K562 (cell line): ENCODE results near the gene AMDHD2. TPM values are rescaled to one million over a fixed set of nuclear protein-coding genes. Genes with fewer than 3 reads are reported as not detected.
A peak's percentile ranks its signal among the peaks of the same experiment; 100 is the strongest.

ENCODE experiments used
- ARHGAP35 ChIP-seq: fragments of 450-650 bp; IDR thresholded peaks from 2 replicates; pipeline ENCODE4 v1.6.1; 2018; ENCODE audit not compliant: partially characterized antibody
- CREM ChIP-seq: IDR thresholded peaks from 2 replicates; pipeline ENCODE4 v1.6.1; 2014; ENCODE audit warnings: antibody characterized with exemption, low read depth
- FOXM1 ChIP-seq, 2 experiments: fragments of 450-650 bp in 1 of 2; sonication (generic) in 1 of 2; formaldehyde crosslinking in 1 of 2; IDR thresholded peaks; 2 replicates each; pipeline versions ENCODE4 v1.6.1 to v1.9.0; 2017 to 2022; ENCODE audit warnings: low read depth in 2 of 2, mild to moderate bottlenecking in 2 of 2, missing genetic modification reagents in 1 of 2, moderate library complexity in 1 of 2
- GATA2 ChIP-seq: sonication (generic); formaldehyde crosslinking; IDR thresholded peaks from 2 replicates; pipeline ENCODE4 v1.4.0; 2020; ENCODE audit warnings: mild to moderate bottlenecking, missing genetic modification reagents
- LEF1 ChIP-seq: fragments of 450-650 bp; IDR thresholded peaks from 2 replicates; pipeline ENCODE4 v1.6.1; 2016; ENCODE audit warnings: mild to moderate bottlenecking
- MCM2 ChIP-seq: fragments of 450-650 bp; IDR thresholded peaks from 2 replicates; pipeline ENCODE4 v1.6.1; 2017; ENCODE audit warnings: low read depth, mild to moderate bottlenecking
- MIER1 ChIP-seq: fragments of 450-650 bp; IDR thresholded peaks from 2 replicates; pipeline ENCODE4 v1.6.1; 2016; ENCODE audit warnings: antibody characterized with exemption, mild to moderate bottlenecking, low read depth
- STAT5A ChIP-seq: IDR thresholded peaks from 2 replicates; pipeline ENCODE4 v1.6.1; 2012; ENCODE audit warnings: low read length, inconsistent platforms, borderline replicate concordance
- U2AF2 ChIP-seq: fragments of 200-400 bp; formaldehyde crosslinking; optimal IDR thresholded peaks from 2 replicates; pipeline ENCODE3; 2017; ENCODE audit warnings: low read depth, mild to moderate bottlenecking, low read length
- VEZF1 ChIP-seq: fragments of 200-800 bp; sonication (Bioruptor generic); IDR thresholded peaks from 2 replicates; pipeline ENCODE4 v1.6.1; 2017; ENCODE audit warnings: missing genetic modification characterization, missing compliant biosample characterization
- ZBTB7A ChIP-seq: IDR thresholded peaks from 2 replicates; pipeline ENCODE4 v1.6.1; 2011; ENCODE audit warnings: low read depth, mild to moderate bottlenecking, low read length, moderate library complexity, borderline replicate concordance; ENCODE audit not compliant: control insufficient read depth
- ZNF263 ChIP-seq: sonication (generic); formaldehyde crosslinking; IDR thresholded peaks from 2 replicates; pipeline ENCODE4 v1.8.0; 2022; ENCODE audit warnings: mild to moderate bottlenecking, missing genetic modification reagents, borderline replicate concordance
- ZNF354B ChIP-seq: fragments of 250-450 bp; sonication (Bioruptor Pico); IDR thresholded peaks from 2 replicates; pipeline ENCODE4 v1.4.0; 2020
- ZNF740 ChIP-seq, 3 experiments: fragments of 200-800 bp in 1 of 3; sonication (Bioruptor generic) in 1 of 3; sonication (generic) in 1 of 3; formaldehyde crosslinking in 1 of 3; IDR thresholded peaks; 2 replicates each; pipeline versions ENCODE4 v1.6.1 to v1.8.0; 2016 to 2022; ENCODE audit warnings: mild to moderate bottlenecking in 2 of 3, missing compliant biosample characterization in 2 of 3, missing genetic modification characterization in 2 of 3, missing genetic modification reagents in 1 of 3
- polyA plus RNA-seq, 8 experiments: library from polyadenylated mRNA; depleted of rRNA in 4 of 8; stranded (reverse) in 5 of 8; unstranded in 3 of 8; fragments of >200 nt; fragmentation: Nextera tagmentation in 2 of 8; fragmentation: Illumina TruSeq in 1 of 8; extraction: Ambion mirVana in 2 of 8; extraction: Trizol in 1 of 8; gene quantifications; 2 replicates each; pipeline versions ENCODE4 v1.2.1 to v1.2.3, GENCODE V29; 2011 to 2014; ENCODE audit warnings: inconsistent platforms in 1 of 8, missing spikeins in 1 of 8
- total RNA-seq, 7 experiments: library from RNA; depleted of rRNA in 6 of 7; stranded (reverse); fragments of >200 nt in 6 of 7; fragmentation: Illumina TruSeq in 2 of 7; extraction: Trizol in 2 of 7; gene quantifications; 2 replicates each; pipeline versions ENCODE4 v1.2.1 to v1.2.3, GENCODE V29; 2011 to 2021; ENCODE audit warnings: low replicate concordance in 1 of 7
- TF ChIP-seq, protein P1 (sequence below), 2 experiments: fragments of 450-650 bp; conservative IDR thresholded peaks; 2 replicates each; pipeline ENCODE4 v1.6.1; 2017; ENCODE audit warnings: mild to moderate bottlenecking in 2 of 2, moderate library complexity in 2 of 2
- TF ChIP-seq, protein P2 (sequence below), 2 experiments: fragments of 200-800 bp in 1 of 2; sonication (Bioruptor generic) in 1 of 2; sonication (generic) in 1 of 2; formaldehyde crosslinking in 1 of 2; IDR thresholded peaks in 1 of 2; conservative IDR thresholded peaks in 1 of 2; 2 replicates each; pipeline versions ENCODE4 v1.5.0 to v1.6.1; 2016 to 2020; ENCODE audit warnings: missing compliant biosample characterization in 1 of 2, missing genetic modification characterization in 1 of 2, missing genetic modification reagents in 1 of 2
- TF ChIP-seq, protein P3 (sequence below): sonication (generic); formaldehyde crosslinking; IDR thresholded peaks from 2 replicates; pipeline ENCODE4 v1.9.0; 2022; ENCODE audit warnings: mild to moderate bottlenecking, missing genetic modification reagents

AMDHD2 gene
- total and polyA plus RNA-seq, 9 of the 15 experiments (the other 6 are each of a cell fraction or from before 2014, with no cell fraction given): 0.38 to 56.9 (median 18.3) TPM; not detected in 1

- no peak for TF ChIP-seq GATA2 (CRISPR knock-in tag)
- no peak for TF ChIP-seq ZNF354B (CRISPR knock-in tag)
- no peak for TF ChIP-seq U2AF2
- TF ChIP-seq CREM: no peak
- TF ChIP-seq ZNF263 (CRISPR knock-in tag): no peak
- TF ChIP-seq, protein P1, sequence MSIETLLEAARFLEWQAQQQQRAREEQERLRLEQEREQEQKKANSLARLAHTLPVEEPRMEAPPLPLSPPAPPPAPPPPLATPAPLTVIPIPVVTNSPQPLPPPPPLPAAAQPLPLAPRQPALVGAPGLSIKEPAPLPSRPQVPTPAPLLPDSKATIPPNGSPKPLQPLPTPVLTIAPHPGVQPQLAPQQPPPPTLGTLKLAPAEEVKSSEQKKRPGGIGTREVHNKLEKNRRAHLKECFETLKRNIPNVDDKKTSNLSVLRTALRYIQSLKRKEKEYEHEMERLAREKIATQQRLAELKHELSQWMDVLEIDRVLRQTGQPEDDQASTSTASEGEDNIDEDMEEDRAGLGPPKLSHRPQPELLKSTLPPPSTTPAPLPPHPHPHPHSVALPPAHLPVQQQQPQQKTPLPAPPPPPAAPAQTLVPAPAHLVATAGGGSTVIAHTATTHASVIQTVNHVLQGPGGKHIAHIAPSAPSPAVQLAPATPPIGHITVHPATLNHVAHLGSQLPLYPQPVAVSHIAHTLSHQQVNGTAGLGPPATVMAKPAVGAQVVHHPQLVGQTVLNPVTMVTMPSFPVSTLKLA (conservative IDR thresholded peaks at IDR 0.05): no peak
- TF ChIP-seq, protein P2, sequence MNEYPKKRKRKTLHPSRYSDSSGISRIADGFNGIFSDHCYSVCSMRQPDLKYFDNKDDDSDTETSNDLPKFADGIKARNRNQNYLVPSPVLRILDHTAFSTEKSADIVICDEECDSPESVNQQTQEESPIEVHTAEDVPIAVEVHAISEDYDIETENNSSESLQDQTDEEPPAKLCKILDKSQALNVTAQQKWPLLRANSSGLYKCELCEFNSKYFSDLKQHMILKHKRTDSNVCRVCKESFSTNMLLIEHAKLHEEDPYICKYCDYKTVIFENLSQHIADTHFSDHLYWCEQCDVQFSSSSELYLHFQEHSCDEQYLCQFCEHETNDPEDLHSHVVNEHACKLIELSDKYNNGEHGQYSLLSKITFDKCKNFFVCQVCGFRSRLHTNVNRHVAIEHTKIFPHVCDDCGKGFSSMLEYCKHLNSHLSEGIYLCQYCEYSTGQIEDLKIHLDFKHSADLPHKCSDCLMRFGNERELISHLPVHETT (CRISPR knock-in tag; conservative IDR thresholded peaks at IDR 0.05 in 1 of 2, IDR thresholded peaks at IDR 0.05 in 1 of 2): peak in 1 of 2 experiments; percentile 48; a peak in 1 of 4 replicates
- TF ChIP-seq FOXM1 (IDR thresholded peaks at IDR 0.05; ENCODE audit: low read depth): no peak
- no peak for TF ChIP-seq FOXM1 (CRISPR knock-in tag; IDR thresholded peaks at IDR 0.05; ENCODE audit: low read depth)
- peak; percentile 25; the same call in 1 of the 2 replicates for TF ChIP-seq ZBTB7A
- no peak for TF ChIP-seq MCM2
- no peak for TF ChIP-seq MIER1
- TF ChIP-seq ZNF740 (CRISPR knock-in tag; IDR thresholded peaks at IDR 0.05): no peak
- TF ChIP-seq ZNF740 (tag; IDR thresholded peaks at IDR 0.05): no peak
- TF ChIP-seq VEZF1 (CRISPR knock-in tag): peak; percentile 58
- no peak for TF ChIP-seq STAT5A
- TF ChIP-seq LEF1: no peak
- TF ChIP-seq ARHGAP35: no peak
- TF ChIP-seq, protein P3, sequence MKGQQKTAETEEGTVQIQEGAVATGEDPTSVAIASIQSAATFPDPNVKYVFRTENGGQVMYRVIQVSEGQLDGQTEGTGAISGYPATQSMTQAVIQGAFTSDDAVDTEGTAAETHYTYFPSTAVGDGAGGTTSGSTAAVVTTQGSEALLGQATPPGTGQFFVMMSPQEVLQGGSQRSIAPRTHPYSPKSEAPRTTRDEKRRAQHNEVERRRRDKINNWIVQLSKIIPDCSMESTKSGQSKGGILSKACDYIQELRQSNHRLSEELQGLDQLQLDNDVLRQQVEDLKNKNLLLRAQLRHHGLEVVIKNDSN (CRISPR knock-in tag): no peak
Observed at GRCh38 chr16:2471016-2471652, 49.0 kb upstream of the AMDHD2 start, which contains the start of gene NTN3 (continued).
